Fibroblast of skin of abdomen (primary cell): Measurements from ENCODE around the gene CD200.

Experiments
- DNase-seq: peaks from one replicate; pipeline ENCODE4 v3.0.0-alpha.2; 2013

Gene CD200

GRCh38 chr3:112333381-112334317 lies 693 bp downstream of the CD200 start:
- peak; percentile 16 for DNase-seq

DNA sequence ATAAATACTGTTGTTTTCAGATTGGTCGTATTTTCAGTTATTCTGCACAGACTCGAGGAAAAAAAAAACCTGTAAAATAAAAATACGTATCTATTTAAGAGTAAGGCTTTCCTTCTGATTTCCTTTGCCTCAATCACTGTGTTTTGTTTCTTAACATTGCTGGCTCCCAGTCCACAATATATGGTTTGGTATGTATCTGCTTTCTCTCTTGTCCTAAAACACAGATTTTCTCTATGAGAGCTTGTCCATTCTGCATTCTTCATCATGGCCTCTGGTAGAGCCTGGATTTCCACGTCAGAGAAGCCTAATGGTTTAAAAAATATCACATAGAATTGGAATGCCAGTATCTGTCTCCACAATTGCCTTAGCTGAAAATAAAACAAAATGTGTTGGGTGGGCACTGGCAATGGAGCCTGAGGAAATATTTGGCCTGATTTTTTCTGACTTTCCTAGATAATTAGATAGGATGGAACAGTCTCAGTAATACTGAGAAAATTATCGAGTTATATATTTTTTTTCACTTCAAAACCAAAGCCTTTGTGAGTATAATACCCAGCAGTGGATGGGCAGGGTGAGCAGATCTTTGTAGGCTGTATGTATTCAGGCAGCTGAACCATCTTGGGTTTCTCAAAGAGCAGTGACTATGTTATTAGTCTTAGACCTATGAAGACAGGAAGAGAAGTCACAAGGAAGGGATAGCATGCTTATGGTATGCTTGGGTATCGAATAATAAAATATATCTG lies 1.9 kb downstream of the CD200 start:
- DNase-seq, result no peak

DNA sequence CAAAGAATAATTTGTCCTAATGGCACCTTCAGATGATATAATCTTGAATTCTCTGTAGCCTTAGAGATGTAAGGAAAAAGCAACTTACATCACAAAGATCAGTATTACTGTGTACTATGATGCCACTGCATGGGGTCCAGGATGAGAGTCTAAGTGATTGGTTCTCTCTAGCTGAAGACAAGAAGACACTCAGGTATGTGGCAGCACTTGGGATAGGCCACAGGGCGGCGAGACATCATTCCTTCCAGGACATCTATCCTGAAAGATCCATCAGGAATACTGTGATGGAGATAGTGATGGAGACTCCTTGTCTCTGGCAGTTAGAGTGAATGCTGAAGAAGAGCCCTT lies 2.5 kb downstream of the CD200 start:
- DNase-seq, result no peak

DNA sequence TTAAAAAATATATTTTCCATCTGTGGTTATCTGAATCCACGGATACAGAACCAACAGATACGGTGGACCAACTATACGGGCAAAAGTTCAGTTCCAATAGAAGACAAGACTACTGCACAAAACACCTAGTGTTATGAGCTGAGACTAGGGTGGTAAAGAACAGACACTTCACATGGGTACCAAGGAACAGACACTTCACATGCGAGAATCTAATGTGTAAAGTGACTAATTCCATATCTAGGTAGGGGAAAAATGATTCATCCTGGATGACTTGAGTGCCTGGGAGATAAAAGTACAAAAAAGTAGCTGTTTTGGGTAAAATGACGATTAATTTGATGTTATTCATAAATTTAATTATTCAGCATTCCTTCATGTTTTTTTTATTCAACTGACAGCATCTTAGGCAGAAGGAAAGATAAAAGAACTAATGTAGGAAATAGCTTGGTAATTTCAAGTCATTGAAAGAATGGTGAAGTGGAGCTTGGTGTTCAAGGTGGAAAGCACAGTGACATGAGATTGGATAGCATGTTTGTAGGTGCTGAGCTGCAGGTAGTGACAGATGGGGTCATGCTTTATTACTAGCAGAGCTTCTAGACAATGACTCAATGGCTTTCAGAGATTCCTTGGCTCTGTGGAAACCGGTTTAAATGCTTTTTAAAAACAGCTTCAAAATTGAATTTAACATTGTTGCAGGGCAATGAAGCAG lies 5.2 kb downstream of the CD200 start:
- no peak for DNase-seq

- no peak for DNase-seq
Measured at GRCh38 chr3:112338727-112339056, 5.7 kb downstream of the CD200 start.

DNA sequence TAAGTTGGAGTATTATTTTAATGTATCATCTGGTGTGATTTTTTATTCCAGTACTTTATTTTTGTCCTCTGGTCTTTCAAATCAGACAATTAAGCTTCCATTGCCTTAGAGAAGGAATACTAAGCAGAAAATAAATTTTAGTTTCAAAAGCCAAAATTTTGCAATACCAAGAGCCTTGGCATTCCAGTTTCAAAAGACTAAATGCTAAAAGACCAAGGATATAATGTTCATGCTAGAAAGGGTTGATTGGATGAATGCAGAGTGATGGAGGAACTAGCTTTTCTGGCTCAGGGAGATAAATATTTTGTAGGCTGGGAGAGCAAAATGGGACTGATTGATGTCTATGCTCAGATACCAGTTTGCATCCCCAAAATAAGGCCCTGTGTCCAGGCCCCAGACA lies 6.2 kb downstream of the CD200 start:
- no peak for DNase-seq

DNA sequence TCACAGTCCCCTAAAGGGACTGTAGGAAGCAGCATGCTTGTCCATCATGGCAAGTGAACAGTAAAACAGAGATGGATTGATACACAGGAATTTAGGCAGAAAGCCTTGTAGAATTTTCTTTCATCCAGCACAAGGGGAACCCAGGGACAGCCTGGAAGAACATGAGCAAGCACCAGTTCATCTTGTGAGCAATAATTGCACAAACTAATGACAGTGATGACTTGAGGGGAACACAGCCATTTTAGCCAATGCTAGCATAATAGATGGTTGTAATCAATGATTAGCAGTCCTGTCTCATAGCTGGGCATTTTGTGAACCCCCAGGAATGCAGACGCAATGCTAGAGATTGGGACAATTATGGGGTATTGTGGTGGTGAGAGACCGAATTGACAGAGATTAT lies 6.7 kb downstream of the CD200 start:
- no peak for DNase-seq

DNA sequence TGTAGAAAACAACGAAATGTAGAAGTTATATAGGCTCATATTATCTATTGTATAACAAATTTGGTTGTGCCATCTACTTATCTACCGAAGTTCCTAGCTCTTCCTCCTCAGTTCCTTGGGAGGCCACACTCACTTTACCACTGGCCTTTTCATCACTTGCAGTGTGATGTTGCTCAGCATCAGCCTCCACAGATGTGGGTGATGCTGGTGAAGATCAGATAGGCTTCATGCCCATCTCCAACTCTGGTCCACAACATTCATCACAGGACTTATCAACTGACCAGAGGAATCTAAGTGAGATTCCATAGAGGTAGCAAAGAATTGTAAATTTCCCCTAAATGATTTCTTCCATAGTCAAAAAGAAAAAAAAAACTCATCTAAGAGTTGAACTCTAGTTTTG lies 8.4 kb downstream of the CD200 start:
- no peak for DNase-seq

DNA sequence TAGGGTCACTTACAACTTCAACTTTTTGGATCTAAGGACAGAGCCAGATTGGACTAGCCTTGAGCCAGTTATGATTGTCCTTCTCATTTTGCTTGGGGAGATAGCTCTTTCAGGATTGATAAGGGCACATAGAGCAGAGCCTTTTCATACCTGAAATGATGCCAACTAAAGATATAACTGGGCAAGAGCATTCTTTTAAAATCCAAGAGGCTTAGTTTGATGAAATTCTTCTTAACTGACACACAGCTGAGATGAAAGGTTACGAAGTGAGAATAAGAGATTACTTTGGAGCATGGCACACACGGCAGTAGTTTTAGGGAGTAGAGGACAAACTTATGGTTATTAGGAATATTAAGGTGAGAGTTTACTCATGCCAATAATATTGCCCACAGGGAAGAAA lies 12.7 kb downstream of the CD200 start:
- no peak for DNase-seq

- no peak for DNase-seq
Measured at GRCh38 chr3:112346491-112347122, 13.7 kb downstream of the CD200 start.

DNA sequence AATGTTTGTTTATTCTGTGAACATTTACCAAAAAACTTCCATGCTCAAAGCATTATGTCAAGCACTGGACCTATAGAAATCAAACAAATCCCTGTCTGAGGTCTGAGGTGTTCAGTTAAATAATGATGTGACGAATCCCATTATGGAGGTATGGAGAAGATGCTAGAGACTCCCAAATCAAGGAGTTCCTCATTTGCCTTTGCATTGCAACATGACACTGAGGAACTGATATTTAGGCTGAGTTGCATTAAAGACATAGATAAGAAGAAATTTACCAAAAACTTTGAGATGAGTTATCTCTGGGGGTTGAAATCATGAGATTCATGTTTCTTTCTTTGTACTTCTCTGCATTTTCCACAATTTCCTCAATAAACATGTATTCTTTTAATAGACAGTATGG lies 16.0 kb downstream of the CD200 start:
- no peak for DNase-seq

DNA sequence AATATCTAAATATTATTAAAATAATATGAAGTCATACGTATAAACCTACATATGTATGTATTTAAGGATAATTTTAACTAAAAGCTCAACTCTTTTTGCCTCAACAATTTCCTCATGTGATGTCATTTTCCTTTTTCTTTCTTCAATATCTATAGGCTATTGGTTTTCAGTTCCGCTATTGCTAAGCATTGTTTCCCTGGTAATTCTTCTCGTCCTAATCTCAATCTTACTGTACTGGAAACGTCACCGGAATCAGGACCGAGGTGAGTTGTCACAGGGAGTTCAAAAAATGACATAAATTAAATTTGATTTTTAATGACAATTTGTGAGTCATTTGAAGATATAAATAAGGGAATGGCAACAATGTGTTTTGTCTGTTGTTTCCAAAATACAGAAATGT lies 16.6 kb downstream of the CD200 start:
- no peak for DNase-seq

DNA sequence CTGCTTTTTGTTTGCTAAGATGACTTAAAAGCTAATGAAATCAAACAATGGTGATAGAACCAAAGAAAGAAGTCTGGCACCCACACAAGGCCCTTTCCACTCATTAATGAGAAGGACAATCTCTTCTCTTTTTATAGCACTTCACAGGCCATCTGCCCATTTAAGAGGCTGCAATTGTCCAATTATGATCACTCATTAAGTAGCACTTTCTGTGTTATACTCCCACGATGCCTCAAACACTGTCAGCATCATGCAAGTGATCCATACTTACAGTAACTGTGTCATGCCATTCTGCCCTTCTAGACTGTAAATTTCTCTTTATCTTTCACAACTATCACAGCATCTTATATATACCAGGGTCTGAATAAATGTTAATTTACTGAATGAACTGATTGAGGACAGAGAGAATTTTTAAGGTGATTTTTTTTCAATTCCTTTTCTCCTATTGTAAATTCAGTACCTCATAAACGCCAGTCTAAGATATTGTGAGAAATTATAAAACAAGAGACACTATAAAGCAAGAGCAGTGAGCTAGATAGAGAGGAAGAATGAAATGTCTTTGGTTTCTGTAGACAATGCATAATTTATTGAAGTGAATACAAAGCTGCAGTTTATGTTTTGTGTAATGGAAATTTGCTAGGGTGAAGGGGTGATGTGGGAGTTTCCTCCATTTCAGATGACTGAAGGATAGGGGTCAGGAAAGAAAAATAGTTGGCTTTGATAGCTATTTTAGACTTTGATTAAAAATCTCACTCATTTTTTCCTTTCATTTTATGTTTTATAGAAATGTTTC lies 17.3 kb downstream of the CD200 start:
- DNase-seq, result no peak

DNA sequence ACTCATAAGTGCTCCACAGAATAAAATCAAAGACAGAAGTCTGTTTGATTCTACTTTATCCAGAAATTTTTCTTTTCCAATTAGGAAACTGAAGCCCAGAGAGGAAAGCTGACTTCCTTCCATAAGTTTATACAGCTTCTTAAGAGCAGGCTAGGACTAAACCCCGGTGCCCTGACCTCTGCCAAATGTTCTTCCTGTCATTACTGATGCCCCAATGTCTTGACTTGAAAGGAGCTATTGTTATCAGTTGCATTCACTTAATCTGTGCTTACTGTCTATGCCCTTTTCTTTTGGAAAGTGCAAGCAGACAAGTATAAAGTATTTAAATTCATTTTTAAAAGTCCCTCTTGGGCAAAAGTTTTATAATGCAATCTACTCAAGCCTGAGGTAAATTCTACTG lies 18.1 kb downstream of the CD200 start:
- no peak for DNase-seq

GRCh38 chr3:112351823-112352222 lies 18.9 kb downstream of the CD200 start:
- DNase-seq, result no peak

DNA sequence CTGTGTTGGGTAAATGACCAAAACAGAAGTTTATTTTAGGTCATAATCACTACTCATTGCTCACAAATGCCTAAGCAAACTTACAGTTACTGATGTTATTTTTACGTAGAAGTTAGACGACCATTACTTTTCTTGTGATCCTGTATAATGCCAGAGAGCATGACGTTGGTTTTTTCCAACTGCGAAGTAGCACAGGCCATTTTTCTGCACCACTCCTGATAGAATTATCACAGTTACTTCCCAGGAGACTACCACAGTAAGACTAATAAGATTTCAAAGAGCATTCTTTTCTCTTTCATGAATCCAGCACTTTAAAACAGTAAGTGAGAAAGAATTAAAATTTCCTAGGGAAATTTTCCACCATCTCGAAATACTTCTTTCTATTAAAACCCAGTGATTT lies 19.8 kb downstream of the CD200 start:
- DNase-seq, result no peak

DNA sequence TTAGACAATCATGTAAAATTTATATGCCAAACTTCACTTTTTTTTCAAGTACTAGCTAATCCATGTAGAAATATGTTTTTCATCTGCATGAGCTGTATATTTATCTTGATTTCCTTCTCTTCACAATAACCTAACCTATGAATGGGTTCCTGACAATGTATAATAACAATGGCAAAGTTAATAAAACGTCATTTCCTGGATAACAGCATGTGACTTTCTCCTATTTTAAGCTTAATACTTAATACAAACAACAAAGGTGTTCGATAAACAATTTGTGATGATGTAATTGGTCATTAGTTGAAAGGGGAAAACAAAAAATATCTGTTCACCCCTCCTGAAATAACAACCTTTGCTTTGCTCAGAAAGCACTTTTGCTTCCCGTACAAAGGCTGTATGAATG lies 20.4 kb downstream of the CD200 start:
- no peak for DNase-seq

DNA sequence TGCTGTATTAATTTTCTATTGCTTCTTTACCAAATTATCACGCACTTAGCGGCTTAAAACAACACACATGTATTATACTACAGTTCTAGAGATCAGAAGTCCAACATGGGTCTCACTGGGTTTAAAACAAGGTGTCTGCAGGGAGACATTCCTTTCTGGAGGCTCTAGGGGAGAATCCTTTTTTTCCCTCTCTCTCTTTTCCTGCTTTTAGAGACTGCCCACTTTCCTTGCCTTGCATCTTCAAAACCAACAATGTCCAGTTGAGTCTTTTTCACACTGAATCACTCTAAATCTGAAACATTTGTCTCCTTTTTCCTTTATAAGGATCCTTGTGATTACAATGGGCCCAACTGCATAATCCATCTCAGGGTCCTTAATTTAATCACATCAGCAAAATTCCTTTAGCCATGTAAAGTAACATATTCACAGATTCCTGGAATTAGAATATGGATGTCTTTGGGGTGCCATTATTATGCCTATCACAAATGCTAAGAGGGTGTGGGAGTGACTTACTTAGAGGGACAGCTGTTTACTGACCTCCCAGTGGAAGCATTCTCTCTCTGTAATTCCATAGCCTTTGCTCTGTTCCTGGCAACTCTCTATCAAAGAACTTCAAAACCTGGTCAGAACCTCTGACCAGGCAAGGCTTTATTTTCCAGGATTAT lies 21.8 kb downstream of the CD200 start:
- no peak for DNase-seq

GRCh38 chr3:112355307-112355687 lies 22.3 kb downstream of the CD200 start:
- no peak for DNase-seq

DNA sequence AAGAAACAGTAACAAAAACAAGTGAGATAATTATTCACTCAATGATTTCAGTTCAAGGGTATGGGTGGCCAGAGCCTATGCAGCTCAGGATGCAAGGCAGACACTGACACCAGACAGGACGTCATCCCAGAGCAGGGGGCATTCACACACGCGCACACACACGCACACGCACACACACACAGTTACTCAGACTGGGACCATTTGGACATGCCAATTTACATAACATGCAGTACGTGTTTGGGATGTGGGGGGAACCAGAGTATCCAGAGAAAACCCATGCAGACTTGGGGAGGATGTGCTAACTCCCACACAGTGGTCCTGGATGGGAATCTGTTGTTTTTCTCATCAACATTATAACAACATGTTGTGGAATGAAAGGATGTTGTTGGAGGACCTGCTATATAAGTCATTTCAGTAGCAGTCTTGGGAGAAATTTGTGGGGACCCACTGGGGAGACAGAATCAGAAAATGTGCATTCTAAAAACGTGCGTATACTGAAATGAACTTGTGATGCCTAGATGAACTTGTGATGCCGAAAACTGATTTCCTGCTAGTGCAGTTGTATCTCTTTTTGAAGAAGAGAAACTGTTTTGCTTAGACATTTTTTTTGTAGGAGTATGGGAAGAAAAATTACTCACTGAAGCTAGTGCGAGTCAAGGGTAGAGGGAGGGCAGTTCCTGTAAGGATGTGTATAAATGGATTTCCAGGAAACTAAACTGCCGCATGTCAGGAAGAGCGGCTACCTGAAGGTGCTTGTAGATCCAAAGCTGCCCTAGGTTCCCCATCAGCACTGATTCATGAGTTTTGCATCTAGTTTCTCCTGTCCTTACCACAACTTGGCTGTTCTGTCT lies 25.2 kb downstream of the CD200 start:
- no peak for DNase-seq

DNA sequence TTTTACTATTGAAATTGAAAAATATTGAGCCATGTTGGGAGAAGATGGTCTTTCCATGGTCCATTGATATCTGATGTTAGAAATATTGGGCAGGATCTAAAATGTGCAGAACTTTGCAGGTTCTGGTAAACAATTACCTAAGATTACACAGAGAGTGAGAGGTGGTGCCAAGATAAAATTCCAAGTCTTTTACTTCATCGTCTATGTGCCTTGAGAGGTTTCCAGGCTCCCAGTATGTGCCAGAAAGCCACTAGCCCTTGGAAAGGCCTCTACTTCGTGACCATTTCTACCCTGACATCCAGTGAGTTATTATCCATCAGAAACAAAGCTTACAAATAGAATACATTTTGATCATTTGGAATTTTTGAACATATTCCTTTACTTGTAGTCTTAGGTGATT lies 27.6 kb downstream of the CD200 start:
- no peak for DNase-seq
